ENCODE results near the gene BICD2. TPM values are rescaled to one million over a fixed set of nuclear protein-coding genes. Genes with fewer than 3 reads are reported as not detected.
A peak's percentile ranks its signal among the peaks of the same experiment; 100 is the strongest.

The BICD2 gene
- total RNA-seq, 6 donors from 2014 or later, result 33.8 to 50.1 (median 45.1) TPM

DNA sequence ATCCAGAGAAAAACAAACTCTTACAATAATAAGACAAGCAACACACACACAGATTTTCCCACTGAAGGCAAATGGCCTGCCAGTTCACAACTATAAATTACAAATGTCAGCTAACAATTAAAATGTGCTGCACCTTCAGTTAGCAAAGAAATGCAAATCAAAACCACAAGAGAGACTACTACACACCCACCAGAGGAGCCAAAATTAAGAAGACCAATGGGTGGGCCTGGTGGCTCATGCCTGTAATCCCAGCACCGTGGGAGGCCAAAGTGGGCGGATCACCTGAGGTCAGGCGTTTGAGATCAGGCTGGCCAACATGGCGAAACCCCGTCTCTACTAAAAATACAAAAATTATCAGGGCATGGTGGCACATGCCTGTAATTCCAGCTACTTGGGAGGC, 79.6 kb downstream of the BICD2 start:
- Histone ChIP-seq H3K27ac (no peak overlapping the region), H3K27me3 (no peaks in the 10 kb centered on the region), H3K9me3 (peaks cover 0 to 2% (median 0%) of the 10 kb centered on the region in 4 donors), H3K4me1 (no peaks in the 10 kb centered on the region), H3K36me3 (no peaks in the 10 kb centered on the region), H3K4me3 (no peak overlapping the region)
- WGBS, 2 donors, result 82 to 88% methylated on average over 5 of the region's 5 CpGs
- no peak for DNase-seq
- ATAC-seq (ENCODE audit: low FRiP score in 2 of 2), result no peak
- no peak for TF ChIP-seq EP300 (IDR thresholded peaks at IDR 0.05)
- no peak for TF ChIP-seq POLR2A (IDR thresholded peaks at IDR 0.05)
- no peak for TF ChIP-seq POLR2AphosphoS5 (IDR thresholded peaks at IDR 0.05)
- TF ChIP-seq, protein P1, sequence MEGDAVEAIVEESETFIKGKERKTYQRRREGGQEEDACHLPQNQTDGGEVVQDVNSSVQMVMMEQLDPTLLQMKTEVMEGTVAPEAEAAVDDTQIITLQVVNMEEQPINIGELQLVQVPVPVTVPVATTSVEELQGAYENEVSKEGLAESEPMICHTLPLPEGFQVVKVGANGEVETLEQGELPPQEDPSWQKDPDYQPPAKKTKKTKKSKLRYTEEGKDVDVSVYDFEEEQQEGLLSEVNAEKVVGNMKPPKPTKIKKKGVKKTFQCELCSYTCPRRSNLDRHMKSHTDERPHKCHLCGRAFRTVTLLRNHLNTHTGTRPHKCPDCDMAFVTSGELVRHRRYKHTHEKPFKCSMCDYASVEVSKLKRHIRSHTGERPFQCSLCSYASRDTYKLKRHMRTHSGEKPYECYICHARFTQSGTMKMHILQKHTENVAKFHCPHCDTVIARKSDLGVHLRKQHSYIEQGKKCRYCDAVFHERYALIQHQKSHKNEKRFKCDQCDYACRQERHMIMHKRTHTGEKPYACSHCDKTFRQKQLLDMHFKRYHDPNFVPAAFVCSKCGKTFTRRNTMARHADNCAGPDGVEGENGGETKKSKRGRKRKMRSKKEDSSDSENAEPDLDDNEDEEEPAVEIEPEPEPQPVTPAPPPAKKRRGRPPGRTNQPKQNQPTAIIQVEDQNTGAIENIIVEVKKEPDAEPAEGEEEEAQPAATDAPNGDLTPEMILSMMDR (IDR thresholded peaks at IDR 0.05), result no peak

DNA sequence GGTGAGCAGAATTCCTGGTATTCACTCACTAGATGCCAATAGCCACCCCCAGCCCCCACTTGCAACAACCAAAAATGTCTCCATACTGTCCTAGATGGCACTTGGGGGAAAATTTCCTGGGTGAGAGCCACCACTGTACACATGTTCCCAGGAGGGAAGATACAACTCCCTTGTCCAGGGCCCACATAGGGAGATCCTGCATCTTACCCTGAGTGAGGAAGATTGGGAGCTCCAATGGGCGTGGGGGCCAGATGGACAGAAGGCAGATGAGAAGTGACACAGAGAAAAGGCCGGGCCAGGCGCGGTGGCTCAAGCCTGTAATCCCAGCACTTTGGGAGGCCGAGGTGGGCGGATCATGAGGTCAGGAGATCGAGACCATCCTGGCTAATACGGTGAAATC, 82.4 kb downstream of the BICD2 start:
- WGBS, 2 donors, result 94 to 95% methylated on average over 8 of the region's 8 CpGs
- Histone ChIP-seq H3K36me3 (no peaks in the 10 kb centered on the region), H3K27me3 (no peaks in the 10 kb centered on the region), H3K4me3 (no peak overlapping the region), H3K27ac (no peak overlapping the region), H3K4me1 (no peaks in the 10 kb centered on the region), H3K9me3 (no peaks in the 10 kb centered on the region)
- TF ChIP-seq POLR2A (IDR thresholded peaks at IDR 0.05) (no peak), POLR2AphosphoS5 (IDR thresholded peaks at IDR 0.05) (no peak), EP300 (IDR thresholded peaks at IDR 0.05) (no peak)
- TF ChIP-seq, protein P1 (IDR thresholded peaks at IDR 0.05), result no peak
- ATAC-seq (ENCODE audit: low FRiP score in 2 of 2) (no peak), DNase-seq (no peak)

DNA sequence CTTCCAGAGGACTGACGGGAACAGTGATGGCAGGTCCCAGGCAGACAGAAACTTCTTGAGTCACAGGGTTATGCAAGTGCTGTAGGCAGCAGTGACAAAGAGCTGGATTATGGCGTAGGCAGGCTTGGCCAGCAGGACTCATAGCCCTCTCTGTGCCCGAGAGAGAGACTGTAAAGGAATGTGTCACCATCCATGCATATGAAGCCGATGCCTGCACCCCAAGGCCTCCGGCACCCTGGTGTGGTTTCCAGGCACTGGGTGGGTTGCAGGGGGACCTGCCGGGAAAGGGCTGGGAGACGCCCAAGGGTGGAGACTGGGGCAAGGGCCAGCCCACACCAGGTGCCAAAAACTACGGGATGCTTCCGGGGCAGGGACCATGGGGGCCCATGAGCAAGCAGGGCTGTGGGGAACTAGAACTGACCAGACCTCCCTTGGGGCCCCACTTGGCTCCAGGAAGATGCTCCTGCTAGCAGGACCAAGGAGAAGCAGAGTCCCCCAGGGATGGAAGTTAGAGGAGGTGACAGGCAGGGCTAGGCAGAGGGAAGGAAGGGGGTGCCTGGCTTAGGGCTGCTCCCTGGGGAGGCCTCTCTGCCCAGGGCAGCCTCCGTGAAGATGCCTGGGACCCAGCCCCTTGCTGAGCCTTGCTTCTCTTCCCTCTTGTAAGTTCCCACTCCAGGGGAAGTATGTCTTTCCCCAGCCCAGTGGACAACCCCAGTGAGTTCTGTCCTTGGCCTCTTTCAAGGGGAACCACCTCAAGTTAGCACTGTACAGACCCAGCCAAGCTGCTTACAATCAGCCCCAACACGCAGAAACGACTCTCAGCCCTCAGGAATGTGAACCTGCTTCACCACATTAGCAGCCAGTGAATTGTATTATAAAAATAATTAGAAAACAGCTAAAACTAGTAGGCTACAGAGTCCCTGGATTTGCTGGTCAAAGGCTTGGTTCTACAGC, 84.2 kb downstream of the BICD2 start:
- no peaks in the 10 kb centered on the region for H3K27me3 ChIP-seq
- DNase-seq (no peak), ATAC-seq (ENCODE audit: low FRiP score in 2 of 2) (peak; percentile 20 to 76)
- WGBS, 2 donors, result 75 to 89% methylated on average over 6 to 12 of the region's 12 CpGs
- H3K27ac ChIP-seq, result no peak overlapping the region
- H3K4me1 ChIP-seq, result no peaks in the 10 kb centered on the region
- no peak overlapping the region for H3K4me3 ChIP-seq
- no peaks in the 10 kb centered on the region for H3K36me3 ChIP-seq
- TF ChIP-seq EP300 (IDR thresholded peaks at IDR 0.05), result no peak
- TF ChIP-seq POLR2AphosphoS5 (IDR thresholded peaks at IDR 0.05), result no peak
- TF ChIP-seq POLR2A (IDR thresholded peaks at IDR 0.05), result no peak
- TF ChIP-seq, protein P1 (IDR thresholded peaks at IDR 0.05), result no peak
- H3K9me3 ChIP-seq, result no peaks in the 10 kb centered on the region

DNA sequence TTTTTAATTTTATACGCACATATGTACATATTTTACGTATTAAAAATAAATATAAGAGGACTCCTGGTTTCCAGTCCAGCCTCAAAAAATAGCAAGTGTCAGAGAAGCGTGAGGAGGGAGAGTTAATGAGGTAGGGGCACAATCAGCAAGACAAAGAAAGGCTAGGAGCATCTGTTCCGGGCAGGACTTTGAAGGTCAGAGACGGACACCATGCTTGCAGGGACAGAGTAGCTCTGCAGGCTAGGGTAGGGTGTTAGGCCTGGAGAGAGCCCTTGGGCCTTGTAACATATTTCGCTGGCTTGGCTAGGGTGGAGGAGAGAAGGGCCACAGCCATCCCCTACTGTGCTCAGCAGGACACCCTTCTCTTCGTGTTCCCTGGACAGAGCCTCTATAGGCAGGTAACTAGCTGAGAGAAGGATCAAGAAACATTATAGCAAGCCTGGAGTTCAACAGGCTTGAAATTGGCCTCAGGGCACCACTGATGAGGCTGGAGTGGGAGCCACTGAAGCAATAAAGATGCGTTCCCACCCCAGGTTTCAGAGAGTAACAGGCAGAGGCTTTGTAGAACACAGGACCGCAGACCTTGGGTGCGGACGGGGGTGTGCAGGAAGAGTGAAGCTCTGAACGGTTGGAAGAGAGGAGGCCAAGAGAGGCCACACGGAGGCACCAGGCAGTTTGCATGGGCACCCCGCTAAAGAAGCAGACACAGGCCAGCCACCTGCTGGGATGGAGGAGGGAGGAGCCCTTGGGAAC, 85.0 kb downstream of the BICD2 start:
- WGBS, 2 donors, result 87 to 90% methylated on average over 14 of the region's 14 CpGs
- no peaks in the 10 kb centered on the region for H3K4me1 ChIP-seq
- no peak overlapping the region for H3K27ac ChIP-seq
- H3K4me3 ChIP-seq, result no peak overlapping the region
- no peak for TF ChIP-seq EP300 (IDR thresholded peaks at IDR 0.05)
- no peak for TF ChIP-seq POLR2A (IDR thresholded peaks at IDR 0.05)
- TF ChIP-seq, protein P1 (IDR thresholded peaks at IDR 0.05), result no peak
- TF ChIP-seq POLR2AphosphoS5 (IDR thresholded peaks at IDR 0.05), result no peak
- H3K27me3 ChIP-seq, result no peaks in the 10 kb centered on the region
- DNase-seq (no peak), ATAC-seq (ENCODE audit: low FRiP score in 2 of 2) (no peak)
- H3K9me3 ChIP-seq, result no peaks in the 10 kb centered on the region
- H3K36me3 ChIP-seq, result no peaks in the 10 kb centered on the region

Measured in upper lobe of left lung (tissue), 6 donors.